ENCODE results near the gene PLAU.

Gene PLAU

DNA sequence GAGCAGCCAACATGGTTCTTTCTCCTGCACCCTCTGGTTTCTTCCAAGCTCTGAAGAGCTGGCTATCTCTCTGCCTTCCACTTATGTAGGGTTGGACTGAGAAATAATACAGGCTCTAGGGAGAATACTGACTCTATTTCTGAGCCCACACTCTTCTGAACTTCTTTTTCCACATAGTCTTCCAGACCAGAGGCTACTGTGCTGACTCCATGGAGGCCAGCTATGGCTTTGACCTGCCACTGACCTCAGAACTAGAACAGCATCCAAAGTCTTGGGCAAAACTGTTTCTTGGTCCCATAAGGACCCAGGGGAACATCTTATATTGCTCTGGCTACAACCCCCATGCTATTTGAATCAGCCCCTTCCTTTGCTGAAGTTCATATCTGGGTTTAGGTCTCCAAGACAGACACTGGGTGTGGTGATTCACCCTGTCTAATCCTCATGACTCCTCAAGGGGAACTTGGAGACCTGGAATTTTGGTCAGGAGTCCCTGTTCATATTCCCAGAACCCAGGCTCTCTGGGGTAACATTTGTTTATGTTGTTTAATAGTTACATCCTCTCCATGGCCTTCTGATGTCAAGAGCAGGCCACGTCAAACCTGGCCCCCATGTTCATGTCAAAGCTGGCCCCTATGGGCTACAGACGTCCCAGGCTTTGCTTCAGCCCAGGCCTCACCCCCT, 12.1 kb upstream of the PLAU start:
- Histone ChIP-seq H3K36me3 (ENCODE audit: insufficient read depth) (no peaks in the 10 kb centered on the region), H3K4me3 (IDR thresholded peaks at IDR 0.05; ENCODE audit: insufficient read depth, low read depth, low read length) (no peak overlapping the region), H4K20me1 (ENCODE audit: insufficient read depth) (no peaks in the 10 kb centered on the region), H2AFZ (ENCODE audit: low read depth) (no peak overlapping the region), H3K79me2 (ENCODE audit: insufficient read depth, low read depth) (no peaks in the 10 kb centered on the region), H3K4me1 (ENCODE audit: low read depth, poor library complexity, severe bottlenecking) (no peaks in the 10 kb centered on the region), H3K4me2 (no peak overlapping the region), H3K27ac (no peak overlapping the region), H3K9ac (no peak overlapping the region), H3K27me3 (ENCODE audit: insufficient read depth, low read depth) (no peaks in the 10 kb centered on the region)
- TF ChIP-seq, protein P1, sequence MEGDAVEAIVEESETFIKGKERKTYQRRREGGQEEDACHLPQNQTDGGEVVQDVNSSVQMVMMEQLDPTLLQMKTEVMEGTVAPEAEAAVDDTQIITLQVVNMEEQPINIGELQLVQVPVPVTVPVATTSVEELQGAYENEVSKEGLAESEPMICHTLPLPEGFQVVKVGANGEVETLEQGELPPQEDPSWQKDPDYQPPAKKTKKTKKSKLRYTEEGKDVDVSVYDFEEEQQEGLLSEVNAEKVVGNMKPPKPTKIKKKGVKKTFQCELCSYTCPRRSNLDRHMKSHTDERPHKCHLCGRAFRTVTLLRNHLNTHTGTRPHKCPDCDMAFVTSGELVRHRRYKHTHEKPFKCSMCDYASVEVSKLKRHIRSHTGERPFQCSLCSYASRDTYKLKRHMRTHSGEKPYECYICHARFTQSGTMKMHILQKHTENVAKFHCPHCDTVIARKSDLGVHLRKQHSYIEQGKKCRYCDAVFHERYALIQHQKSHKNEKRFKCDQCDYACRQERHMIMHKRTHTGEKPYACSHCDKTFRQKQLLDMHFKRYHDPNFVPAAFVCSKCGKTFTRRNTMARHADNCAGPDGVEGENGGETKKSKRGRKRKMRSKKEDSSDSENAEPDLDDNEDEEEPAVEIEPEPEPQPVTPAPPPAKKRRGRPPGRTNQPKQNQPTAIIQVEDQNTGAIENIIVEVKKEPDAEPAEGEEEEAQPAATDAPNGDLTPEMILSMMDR (conservative IDR thresholded peaks at IDR 0.05; ENCODE audit: low read depth, low read length), result no peak

DNA sequence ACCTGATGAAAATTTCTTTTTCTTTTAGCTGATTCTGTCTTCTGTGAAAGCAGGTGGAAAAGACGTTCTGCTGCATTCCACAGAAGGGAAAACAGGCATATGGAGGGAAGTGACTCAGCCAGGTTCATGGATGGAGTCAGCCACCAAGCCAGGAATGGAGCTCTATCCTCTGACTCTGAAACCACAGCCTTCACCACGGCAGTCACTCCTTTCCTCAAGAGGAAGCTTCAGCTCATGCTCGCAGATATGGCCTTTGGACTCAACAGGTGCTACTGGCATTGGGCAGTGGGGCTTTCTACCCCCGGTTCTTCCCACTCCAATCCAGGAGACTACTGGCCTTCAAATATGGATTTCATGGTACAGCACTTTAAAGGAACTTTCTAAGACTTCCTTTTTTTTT, 11.5 kb upstream of the PLAU start:
- Histone ChIP-seq H2AFZ (ENCODE audit: low read depth) (no peak overlapping the region), H3K9ac (no peak overlapping the region), H3K4me2 (no peak overlapping the region)

DNA sequence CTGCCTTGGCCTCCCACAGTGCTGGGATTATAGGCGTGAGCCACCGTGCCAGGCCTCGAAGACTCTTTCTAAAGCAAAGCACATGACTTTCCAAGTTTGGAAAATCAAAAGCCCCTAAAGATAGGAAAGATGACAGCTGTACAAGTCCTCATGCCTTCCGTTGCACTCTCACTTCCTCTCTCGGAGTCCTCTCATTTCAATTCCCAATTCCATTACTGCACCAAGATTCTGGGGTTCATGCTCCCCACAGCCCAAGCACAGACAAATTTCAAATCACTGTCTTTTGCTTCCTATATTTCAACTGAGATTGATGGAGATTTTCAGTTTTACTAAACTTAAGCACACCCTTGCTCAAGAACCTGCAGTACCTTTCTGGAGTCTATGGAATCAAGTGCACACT, 10.9 kb upstream of the PLAU start:
- Histone ChIP-seq H3K9ac (no peak overlapping the region), H3K4me3 (IDR thresholded peaks at IDR 0.05; ENCODE audit: insufficient read depth, low read depth, low read length) (no peak overlapping the region), H3K36me3 (ENCODE audit: insufficient read depth) (no peaks in the 10 kb centered on the region), H3K4me1 (ENCODE audit: low read depth, poor library complexity, severe bottlenecking) (no peaks in the 10 kb centered on the region), H3K79me2 (ENCODE audit: insufficient read depth, low read depth) (no peaks in the 10 kb centered on the region), H3K27me3 (ENCODE audit: insufficient read depth, low read depth) (no peaks in the 10 kb centered on the region), H4K20me1 (ENCODE audit: insufficient read depth) (no peaks in the 10 kb centered on the region), H2AFZ (ENCODE audit: low read depth) (no peak overlapping the region), H3K4me2 (no peak overlapping the region), H3K27ac (no peak overlapping the region)
- TF ChIP-seq, protein P1 (conservative IDR thresholded peaks at IDR 0.05; ENCODE audit: low read depth, low read length), result no peak

More for the DNA sequence above, 11.5 kb upstream of the PLAU start:
- Histone ChIP-seq H4K20me1 (ENCODE audit: insufficient read depth) (no peaks in the 10 kb centered on the region), H3K27me3 (ENCODE audit: insufficient read depth, low read depth) (no peaks in the 10 kb centered on the region), H3K27ac (no peak overlapping the region), H3K36me3 (ENCODE audit: insufficient read depth) (no peaks in the 10 kb centered on the region), H3K4me3 (IDR thresholded peaks at IDR 0.05; ENCODE audit: insufficient read depth, low read depth, low read length) (no peak overlapping the region), H3K79me2 (ENCODE audit: insufficient read depth, low read depth) (no peaks in the 10 kb centered on the region), H3K4me1 (ENCODE audit: low read depth, poor library complexity, severe bottlenecking) (no peaks in the 10 kb centered on the region)
- TF ChIP-seq, protein P1 (conservative IDR thresholded peaks at IDR 0.05; ENCODE audit: low read depth, low read length), result no peak

DNA sequence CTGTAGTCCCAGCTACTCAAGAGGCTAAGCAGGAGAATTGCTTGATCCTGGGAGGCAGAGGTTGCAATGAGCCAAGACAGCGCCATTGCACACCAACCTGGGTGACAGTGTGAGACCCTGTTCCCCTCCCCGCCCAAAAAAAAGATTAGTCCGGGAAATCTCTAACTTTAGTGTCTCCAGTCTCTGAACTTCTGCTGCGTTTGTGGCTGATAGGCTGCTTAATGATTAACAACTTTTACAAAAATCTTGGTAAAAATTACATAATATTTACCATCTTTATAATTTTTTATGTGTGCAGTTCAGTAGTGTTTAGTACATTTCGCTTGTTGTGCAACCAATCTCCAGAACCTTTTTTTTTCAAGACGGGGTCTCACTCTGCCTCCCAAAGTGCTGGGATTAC, 9.7 kb upstream of the PLAU start:
- no peak overlapping the region for H3K9ac ChIP-seq
- H3K4me1 ChIP-seq (ENCODE audit: low read depth, poor library complexity, severe bottlenecking), result no peaks in the 10 kb centered on the region
- no peak overlapping the region for H3K4me2 ChIP-seq
- no peaks in the 10 kb centered on the region for H3K36me3 ChIP-seq (ENCODE audit: insufficient read depth)
- H4K20me1 ChIP-seq (ENCODE audit: insufficient read depth), result no peaks in the 10 kb centered on the region
- H3K4me3 ChIP-seq (IDR thresholded peaks at IDR 0.05; ENCODE audit: insufficient read depth, low read depth, low read length), result no peak overlapping the region
- H2AFZ ChIP-seq (ENCODE audit: low read depth), result no peak overlapping the region
- no peaks in the 10 kb centered on the region for H3K27me3 ChIP-seq (ENCODE audit: insufficient read depth, low read depth)
- no peaks in the 10 kb centered on the region for H3K79me2 ChIP-seq (ENCODE audit: insufficient read depth, low read depth)
- H3K27ac ChIP-seq, result no peak overlapping the region
- TF ChIP-seq, protein P1 (conservative IDR thresholded peaks at IDR 0.05; ENCODE audit: low read depth, low read length), result no peak
